Activated CD4-positive, alpha-beta T cell treated with anti-CD3 and anti-CD28 coated beads for 48 hours (primary cell): ENCODE data around the gene TTLL7.
"Not testable (repeated sequence)": the region's sequence is repeated elsewhere in the genome, so short reads cannot be mapped to it uniquely, and the experiment has no call there.

ENCODE experiments used
- DNase-seq: peaks from one replicate; pipeline ENCODE4 v3.0.0-alpha.2; 2020

The TTLL7 gene

DNA sequence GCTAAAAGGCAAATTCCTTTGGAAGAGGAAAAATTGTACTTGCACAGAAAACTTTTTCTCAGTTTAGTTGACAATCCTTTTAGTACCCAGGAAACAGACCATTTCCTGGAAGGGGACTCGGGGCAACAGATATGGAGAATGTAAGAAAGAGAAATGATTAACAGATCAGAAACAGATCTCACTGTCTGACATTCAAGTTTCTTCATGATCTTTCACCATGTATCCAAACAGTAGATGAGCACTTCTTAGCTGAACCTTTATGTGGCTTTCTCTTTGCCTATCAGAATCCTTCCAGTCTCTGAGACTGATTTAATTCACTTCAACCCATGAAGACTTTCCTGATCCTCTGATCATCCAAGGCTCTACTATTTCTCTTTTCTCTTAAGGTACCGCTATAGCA lies 2.7 kb downstream of the TTLL7 start:
- no peak for DNase-seq

DNA sequence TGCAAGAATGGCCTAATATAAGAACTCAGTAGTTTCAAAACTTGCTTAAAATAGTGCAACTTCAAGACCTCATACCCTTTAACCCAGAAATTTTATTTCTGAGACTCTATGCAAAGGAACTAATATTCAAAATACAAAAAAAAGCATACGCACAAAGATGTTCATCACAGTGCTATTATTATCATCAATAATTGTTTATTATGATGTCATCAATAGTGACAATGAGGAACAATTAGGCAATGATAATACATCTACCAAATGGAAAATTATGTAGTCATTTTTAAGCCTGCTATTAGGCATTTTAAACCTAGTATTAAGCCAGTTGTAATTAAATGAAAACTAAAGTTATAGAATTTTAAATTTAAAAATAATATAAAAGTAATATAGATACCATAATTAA lies 3.3 kb downstream of the TTLL7 start:
- DNase-seq = no peak

DNA sequence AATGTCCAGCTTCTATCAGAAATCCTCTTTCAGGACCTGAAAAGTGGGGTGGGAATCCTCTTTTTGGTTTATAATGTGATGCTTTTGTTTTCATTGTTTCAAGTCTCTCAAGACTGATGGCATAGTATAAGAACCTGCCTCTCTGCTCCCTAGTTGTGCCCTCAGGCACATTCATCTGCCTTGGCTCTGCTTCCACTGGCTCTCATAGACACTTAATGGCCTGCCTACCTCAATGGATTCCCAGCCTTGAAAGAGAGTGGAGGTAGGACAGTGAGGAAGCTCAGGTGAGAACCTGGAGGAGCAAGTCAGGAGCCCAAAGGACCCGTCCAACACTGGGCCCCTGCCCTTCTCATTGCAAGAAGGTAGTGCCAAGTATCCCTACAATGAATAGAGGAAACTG lies 4.8 kb downstream of the TTLL7 start:
- no peak for DNase-seq

DNA sequence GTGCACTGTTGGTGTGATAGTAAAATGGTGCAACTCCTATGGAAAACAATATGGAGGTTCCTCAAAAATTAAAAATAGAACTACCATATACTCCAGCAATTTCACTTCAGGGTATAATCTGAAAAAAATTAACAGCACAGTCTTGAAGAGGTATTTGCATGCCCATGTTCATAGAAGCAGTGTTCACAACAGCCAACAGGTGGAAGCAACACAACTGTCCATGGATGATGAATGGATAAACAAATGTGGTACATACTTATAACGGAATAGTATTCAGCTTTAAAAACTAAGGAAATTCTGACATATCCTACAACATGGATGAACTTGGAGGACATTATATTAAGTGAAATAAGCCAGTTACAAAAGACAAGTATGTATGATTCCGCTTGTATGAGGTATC lies 8.2 kb downstream of the TTLL7 start:
- no peak for DNase-seq

DNA sequence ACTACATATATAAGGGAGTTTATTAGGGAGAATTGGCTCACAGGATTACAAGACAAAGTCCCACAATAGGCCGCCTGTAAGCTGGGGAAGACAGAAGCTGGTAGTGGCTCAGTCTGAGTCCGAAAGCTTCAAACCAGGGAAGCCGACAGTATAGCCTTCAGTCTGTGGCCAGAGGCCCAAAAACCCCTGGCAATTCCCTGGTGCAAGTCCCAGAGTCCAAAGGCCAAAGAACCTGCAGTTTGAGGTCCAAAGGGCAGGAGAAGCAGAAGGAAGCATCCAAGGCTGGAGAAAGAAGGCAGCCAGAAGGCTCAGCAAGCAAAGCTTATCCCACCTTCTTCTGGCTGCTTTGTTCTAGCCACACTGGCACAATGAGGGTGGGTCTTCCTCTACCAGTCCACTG lies 13.9 kb downstream of the TTLL7 start:
- DNase-seq = no peak

DNA sequence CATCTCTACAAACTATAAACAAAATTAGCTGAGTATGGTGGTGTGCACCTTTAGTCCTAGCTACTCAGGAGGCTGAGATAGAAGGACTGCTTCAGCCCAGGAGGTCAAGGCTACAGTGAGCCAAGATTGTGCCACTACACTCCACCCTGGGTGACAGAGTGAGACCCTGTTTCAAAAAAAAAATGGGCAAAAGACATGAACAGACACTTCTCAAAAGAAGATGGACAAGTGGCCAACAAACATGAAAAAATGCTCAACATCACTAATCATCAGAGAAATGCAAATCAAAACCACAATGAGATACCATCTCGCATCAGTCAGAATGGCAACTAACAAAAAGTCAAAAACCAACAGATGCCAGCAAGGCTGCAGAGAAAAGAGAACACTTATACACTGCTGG lies 15.0 kb downstream of the TTLL7 start:
- DNase-seq = not testable (repeated sequence)

DNA sequence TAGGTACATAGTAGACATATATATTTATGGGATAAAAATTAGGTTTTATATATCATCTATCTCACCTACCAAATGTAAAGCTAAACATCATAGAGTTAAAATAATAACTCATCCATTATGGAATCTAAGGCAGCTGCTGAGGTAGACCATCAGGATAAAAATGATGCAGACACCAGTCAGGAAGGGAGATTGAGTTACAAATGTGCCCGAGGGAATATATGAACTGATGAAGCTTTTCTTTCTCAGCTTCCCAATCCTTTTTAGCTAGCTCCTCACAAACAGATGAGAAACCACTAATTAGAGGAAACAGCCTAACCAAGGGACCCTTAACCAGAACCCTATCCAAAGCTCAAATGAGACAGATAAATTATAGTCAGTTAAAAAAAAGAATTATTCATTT lies 20.9 kb downstream of the TTLL7 start:
- no peak for DNase-seq

DNA sequence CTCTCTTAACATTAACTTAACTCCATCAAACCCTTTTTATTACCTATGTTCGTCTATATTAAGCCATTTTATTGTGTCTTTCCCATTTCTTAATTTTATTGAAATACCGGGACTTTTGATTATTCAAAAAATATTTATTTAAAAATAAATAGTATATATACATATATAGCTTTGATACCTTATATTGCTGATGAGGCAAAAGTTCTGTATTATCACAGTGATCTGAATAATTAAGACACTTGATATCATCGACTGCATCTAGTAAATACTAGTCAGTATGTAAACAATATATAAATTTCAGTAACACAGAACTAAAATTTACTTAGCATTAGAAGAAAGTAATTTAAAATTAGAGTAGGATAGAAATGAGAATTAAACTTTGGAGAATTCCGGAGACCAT lies 22.0 kb downstream of the TTLL7 start:
- no peak for DNase-seq

DNA sequence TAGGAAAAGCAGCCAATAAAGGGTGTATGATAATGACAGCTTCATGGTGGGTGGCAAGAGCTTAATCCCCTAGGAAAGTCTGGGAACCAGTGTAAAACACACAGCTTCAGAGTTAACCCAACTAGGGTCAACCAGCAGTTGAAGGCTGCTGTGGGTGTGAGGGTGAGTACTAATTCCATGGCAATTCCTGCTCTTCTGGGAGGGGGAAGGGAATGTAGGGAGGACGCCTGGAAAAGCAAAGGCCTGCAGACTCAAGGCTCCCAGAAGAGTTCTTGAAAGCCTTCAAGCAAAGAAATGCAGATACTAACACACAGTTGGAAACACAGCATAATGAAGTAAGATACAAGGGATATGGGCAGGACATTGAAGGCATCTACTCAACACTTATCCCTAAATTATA lies 28.1 kb downstream of the TTLL7 start:
- no peak for DNase-seq

DNA sequence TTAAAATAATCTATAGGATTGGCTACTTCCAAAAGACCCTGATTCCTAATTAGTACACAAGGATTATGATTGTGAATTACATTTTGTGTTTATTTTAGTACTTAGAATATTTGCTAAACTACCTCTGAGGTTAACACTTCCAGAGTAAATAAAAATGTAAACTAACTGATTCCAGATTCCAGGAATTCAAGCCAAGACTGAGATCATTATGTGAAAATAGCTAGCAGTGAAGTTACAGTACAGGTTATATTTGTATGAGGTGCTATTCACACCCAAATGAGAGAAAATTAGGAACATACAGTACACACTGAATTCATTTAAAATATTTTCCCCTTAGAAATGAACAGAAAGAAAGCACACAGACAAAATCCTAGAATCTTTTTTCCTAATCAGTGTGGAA lies 28.8 kb downstream of the TTLL7 start:
- DNase-seq = no peak

DNA sequence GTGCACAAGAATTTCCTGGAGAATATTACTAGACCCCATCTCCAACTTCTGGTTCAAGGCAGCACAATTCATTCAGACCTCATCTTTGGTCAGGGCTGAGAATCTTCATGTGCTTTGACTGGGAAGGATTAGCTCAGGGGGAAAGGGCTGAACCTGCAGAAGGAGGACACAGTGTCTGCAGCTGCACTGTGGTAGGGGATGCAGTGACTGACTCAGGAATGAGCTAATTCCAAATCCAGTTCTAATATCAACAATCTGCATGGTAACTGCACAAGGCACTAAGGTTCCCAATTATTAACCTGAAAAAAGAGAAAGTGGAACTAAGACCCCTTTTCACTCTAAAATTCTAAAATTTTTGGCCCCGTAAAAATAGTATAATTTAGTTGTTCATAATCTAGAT lies 31.6 kb downstream of the TTLL7 start:
- DNase-seq = no peak

DNA sequence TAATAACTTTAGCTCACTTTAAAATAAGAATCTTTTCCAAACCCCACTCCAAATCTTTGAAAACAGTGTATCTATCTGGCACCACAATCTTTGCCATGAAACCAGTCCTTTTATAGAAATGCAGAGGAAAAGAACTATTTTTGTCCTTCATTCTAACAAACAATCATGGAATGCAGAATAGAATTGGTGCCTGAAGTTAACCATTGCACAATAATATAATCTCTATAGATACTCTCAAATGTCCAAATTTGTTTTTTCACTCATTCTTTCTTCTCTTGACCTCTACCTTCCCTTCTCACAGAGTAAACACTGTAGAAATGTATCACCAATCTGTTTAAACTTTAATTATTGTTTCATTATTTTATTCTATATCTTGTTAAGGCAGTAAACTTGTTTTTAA lies 34.8 kb downstream of the TTLL7 start:
- no peak for DNase-seq

DNA sequence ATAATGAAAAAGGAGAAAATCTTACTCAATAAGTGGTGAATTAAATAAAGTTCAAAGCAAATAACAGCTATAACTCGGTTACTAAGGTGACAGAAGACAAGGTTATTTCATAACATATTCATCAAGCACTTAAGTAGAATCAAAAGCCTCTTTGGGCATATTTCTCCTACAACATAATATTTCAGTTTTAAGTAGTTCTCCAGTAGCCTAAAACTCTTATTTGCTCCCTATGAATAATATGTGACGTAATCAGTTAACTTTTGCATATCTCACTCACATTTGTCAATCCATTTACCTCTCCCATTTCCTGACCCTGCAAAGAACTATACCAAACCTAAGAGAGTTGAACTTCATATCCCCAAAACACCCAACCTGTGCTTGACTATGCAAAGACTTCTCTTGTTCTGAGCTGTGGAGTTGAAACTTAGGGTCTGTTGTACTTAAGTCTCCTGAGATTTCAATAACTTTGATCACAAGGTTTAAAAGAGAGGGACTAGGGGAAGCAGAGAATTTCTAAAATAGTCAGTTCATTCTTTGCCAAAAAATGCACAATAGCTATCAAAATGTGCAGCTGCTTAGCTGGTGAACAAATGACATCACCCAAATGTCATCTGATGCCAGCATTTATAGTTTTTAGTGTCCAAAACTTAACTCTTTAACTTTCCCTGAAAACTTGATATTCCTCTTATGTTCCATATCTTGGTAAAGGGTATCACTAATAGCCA lies 37.2 kb downstream of the TTLL7 start:
- no peak for DNase-seq

DNA sequence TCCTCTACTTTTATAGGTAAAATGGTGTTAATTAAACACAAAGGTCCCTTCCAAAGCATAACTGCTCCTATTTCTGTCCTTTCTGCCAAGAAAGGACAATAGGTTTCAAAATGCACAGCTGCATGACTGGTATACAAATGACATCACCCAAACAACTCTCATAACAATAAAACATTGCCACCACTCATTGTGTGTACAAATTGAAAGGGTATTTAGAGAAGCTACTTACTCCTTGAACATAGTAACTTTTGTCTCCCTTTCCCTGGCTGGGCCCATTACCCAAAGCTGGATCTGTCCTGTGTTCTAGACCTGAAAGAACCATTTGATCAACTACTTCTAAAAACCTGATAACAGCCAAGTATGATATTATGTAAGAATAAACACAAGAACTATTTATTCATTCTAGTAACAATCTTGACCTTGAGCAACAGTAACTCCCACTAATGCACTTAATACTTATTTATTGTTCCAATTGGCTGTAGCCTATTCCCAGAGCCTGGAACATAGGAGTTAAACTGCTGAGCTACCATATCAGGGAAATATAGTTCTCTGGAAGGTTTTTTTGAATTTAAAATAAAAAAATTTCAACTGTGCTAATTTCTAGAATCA lies 38.2 kb downstream of the TTLL7 start:
- no peak for DNase-seq

DNA sequence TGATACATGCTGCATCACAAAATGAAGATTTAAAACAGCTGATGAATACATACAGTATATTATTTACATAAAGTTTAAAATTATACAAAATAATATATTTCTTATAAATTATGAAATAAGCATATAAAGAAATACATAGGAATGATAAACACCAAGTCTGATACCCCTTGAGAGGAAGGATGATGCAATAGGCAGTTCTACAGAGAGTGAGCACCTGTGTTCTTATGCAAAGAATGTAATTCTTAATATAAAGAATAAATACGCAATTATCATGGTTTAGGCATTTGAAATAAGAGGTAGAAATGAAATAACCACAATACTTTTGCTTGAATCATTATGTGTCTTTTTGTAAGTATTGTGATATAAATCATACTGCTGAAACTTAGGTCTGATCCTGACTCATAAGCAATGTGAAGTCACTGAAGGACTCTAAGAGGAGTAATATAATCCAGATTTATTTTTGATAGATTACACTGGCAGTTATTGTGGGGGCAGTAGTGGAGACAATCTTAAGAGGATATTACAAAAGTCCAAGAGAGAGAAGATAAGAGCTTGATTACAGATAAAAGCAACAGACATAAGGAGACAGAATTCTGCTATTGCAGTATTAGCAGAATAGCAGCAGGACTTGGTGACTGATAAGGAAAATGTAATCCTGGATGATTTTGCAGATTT lies 39.0 kb downstream of the TTLL7 start:
- no peak for DNase-seq

DNA sequence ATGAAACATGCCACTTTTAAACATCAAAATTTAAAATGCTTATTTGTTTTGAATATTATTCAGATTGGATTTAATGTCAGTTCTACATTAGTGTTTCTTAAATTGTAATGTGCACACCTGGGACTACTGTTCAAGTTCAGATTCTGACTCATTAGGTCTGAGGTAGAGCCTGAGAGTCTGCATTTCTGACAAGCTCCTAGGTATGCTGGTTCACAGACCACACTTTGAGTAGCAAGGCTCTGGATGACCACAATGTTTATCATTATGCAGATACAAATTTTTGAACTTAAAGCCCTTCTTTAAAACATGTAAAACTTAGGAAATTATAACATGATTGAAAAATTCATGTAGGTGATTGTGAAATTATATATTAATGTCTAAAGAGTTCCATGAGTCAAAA lies 40.2 kb downstream of the TTLL7 start:
- DNase-seq = no peak

DNA sequence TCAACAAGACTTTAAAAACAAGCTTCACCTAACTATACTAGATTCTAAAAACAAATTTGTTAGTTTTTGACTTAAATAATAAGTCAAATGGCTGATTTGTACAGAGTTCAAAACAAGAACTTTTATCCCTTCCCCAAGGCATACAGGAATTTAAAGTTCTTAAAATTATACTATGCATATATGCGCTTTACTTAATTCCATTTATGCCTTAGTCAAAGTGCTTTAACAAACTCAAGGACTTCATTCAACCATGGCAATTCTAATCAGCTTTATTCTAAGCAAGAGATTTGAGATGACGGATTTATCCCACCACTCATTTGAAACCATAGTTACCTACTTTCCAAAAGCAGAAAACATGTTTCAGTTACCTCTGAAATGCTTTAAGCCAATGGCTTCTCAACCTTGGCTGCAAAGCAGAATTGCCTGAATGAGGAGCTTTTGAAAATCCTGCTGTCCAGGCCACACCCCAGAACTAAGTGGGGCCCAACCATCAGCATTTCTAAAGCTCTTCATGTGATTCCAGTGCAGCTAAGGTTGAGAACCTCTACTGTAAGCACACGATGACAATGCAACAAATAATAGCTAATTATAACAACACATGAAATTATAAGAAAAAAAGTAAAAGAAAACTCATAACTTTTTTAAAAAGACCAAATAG lies 44.6 kb downstream of the TTLL7 start:
- DNase-seq = no peak

DNA sequence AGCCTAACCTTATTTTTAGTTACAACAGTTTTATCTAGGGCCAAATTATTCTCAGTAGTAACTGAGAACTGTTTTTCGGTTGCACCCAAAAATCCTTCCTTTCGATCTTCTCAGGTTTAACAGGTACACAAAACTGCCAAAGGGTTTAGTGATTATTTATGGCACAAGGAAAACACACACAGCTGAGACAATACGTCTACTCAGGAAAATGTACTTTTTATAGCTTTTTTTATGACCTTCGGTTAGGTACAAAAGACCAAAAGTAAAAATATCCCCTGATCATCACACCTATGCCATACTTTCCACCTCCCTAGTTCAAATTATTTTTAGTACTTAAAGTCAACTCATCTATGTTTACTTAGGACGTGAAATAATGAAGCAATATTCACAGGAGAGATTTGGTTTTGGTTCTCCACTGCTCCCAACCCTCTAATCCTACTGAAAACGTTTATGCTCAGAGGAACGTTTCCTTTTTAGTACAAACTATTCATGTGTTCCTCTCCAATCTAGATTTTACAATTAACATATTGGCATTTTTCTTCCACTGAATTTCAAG lies 48.7 kb downstream of the TTLL7 start:
- no peak for DNase-seq

DNA sequence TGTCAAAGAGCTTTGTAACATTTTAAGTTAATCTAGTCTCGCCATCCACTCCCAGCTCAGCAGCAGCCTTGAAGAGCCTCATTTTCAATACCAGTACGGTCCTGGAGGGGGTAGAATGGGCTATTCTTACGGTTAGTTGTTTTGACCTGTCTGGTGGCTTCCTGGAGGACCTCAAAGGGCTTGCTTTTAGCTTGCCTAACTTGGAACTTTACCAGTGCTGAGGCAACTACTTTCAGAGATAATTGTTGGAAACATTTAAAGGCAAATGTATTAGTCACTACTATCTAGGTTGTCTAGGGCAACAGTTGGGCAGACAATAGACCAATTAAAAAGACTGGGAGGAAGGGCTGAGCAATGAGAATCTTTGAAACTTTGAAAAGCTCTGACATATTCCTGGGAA lies 56.0 kb downstream of the TTLL7 start:
- DNase-seq = no peak

DNA sequence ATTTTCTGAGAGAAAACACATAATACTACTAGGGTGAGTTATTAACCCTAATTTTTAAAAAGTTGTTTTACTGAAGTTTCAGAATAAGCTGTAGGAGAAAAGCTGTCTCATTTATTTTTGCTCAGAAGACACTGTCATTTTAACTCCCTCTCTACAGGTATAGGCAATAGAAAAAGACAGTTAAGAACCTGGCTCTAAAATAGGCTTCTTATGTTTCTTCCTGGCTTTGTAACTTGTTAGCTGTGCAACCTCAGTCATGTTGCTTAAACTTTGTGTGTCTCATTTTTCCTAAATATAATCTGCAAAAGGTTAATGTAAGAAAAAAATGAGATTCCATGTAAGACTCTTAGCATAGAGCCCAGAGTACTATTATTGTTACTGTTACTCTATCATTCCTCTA lies 64.4 kb downstream of the TTLL7 start:
- no peak for DNase-seq

DNA sequence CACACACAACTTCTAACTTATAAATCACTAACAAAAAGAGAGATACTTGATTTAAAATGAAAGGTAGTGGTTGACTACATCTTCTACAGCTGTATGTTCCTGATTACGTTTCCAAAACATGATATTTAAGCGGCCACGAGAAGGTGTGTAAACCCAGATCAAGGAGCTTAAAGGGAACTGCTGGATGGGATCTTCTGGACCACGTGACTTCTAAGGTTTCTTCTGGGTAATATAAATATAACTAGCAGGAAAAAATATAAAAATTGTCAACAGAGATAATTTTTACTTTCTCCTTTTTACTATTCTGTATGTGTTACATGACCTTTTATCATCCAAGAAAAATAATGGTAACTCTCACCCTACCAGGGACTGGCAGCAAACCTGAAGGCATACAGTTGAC lies 66.2 kb downstream of the TTLL7 start:
- DNase-seq = no peak

DNA sequence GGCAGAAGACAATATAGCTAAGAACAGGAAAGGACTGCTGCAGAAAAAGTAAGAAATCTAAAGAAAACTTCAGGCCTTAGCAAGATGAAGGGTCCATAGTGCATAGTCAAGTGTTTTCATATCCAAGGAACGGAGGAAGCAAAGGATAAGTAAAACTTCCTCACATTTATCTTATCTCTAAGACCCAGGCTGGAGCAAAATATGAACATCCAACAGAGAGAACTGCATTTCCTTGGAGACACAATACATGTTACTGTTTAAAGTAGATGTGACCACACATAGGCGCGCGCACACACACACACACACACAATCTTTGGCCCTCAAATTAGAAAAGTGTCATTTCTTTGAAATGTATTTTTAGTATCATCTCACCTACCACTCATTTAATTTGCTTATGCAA lies 66.7 kb downstream of the TTLL7 start:
- no peak for DNase-seq

DNA sequence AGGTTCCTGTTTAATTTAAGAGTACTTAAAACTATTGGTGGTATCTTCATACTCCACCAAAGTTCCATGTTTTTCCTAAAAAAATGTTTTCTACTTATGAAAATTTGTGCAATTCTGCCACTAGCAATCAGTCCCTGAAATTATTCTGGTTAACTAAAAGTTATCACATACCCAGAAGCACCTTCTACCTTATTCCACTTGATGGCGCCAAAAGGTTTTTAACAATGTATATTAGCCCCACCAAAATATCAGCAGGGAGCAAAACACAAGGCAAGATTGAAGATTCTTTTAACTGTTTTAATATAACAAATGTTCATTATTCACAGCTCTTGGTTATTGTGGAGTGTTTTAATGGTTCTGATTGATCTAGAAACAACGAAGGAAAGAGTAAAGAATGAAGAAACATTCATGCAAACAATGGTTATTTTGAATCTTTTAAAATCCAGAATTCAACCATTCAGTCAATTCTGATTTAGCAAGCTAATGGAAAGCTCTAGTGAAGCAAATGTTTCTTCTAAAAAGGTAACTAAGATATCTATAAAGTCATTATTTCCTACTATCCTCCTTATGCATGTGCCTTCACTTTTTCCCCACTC lies 67.2 kb downstream of the TTLL7 start:
- DNase-seq = peak; percentile 8
